Adrenal gland (tissue), 12 donors: ENCODE results near the gene TIMMDC1. TPM values are rescaled to one million over a fixed set of nuclear protein-coding genes. Genes with fewer than 3 reads are reported as not detected.

Source experiments
- DNase-seq, 7 donors: peaks; one replicate each; pipeline ENCODE4 v3.0.0-alpha.2; 2019 to 2020
- H3K27ac ChIP-seq, 5 donors: fragments of 200-600 bp; sonication (generic) in 4 of 5; 1 replicate in 3 of 5; 2 replicates in 2 of 5; pipeline versions ENCODE4 v1.5.1 to v1.8.0; 2016 to 2020; ENCODE audit warnings: mild to moderate bottlenecking in 1 of 5
- H3K27me3 ChIP-seq: fragments of 200-600 bp; 2 replicates; pipeline ENCODE4 v1.8.0; 2021
- H3K36me3 ChIP-seq, 2 donors: fragments of 200-600 bp; replicated peaks in 1 of 2; 1 replicate in 1 of 2; 2 replicates in 1 of 2; pipeline versions ENCODE4 v1.5.1 to v1.8.0; 2018 to 2022
- H3K4me1 ChIP-seq, 2 donors: fragments of 200-600 bp; replicated peaks in 1 of 2; 1 replicate in 1 of 2; 2 replicates in 1 of 2; pipeline versions ENCODE4 v1.5.1 to v1.8.0; 2018 to 2021
- H3K4me3 ChIP-seq, 4 donors: fragments of 200-600 bp; sonication (generic) in 3 of 4; one replicate each; pipeline ENCODE4 v1.5.1; 2016 to 2018
- H3K9me3 ChIP-seq, 3 donors: fragments of 200-600 bp; sonication (generic) in 1 of 3; replicated peaks in 1 of 3; 1 replicate in 2 of 3; 2 replicates in 1 of 3; pipeline versions ENCODE4 v1.5.1 to v1.8.0; 2016 to 2021
- POLR2A ChIP-seq, 2 donors: fragments of 450-650 bp; IDR thresholded peaks; one replicate each; pipeline ENCODE4 v1.6.1; 2017; ENCODE audit warnings: antibody characterized with exemption in 2 of 2, mild to moderate bottlenecking in 2 of 2, moderate library complexity in 1 of 2
- WGBS, 4 donors: extraction: QIAGEN DNeasy Blood & Tissue Kit in 2 of 4; methylation state at CpG; one replicate each; pipeline versions ENCODE4 v1.1.5 to v1.1.7; 2013 to 2017; 5-methylcytosine and 5-hydroxymethylcytosine counted together
- intact Hi-C, 2 donors: fragments of 100-400 bp; cut with DNase I; formaldehyde crosslinking; loops; one replicate each; pipeline versions ENCODE4 v1.14.1 to v1.15.0; 2022 to 2023
- polyA plus RNA-seq, 3 donors: library from polyadenylated mRNA; stranded (reverse); fragments of 200-250 nt in 2 of 3; fragments of 350-450 nt in 1 of 3; fragmentation: Illumina TruSeq in 1 of 3; extraction: RNeasy Lipid Tissue Mini Kit (QIAGEN cat#74804) in 1 of 3; gene quantifications; one replicate each; pipeline ENCODE4 v1.2.3, GENCODE V29; 2013 to 2014
- total RNA-seq, 9 donors: library from RNA; depleted of rRNA in 4 of 9; stranded (reverse); fragments of >200 nt in 4 of 9; fragments of 120-200 nt in 1 of 9; fragmentation: NEBNext Ultra II Directional in 1 of 9; extraction: Animal tissue kit (Norgen Biotek cat#: 25700) in 1 of 9; gene quantifications; one replicate each; pipeline versions ENCODE4 v1.1.0 to v1.2.4, GENCODE V29; 2013 to 2023
- TF ChIP-seq, protein P1 (sequence below), 6 experiments: fragments of 450-650 bp in 4 of 6; fragments of 200-600 bp in 2 of 6; sonication (generic) in 1 of 6; IDR thresholded peaks; 1 replicate in 5 of 6; 2 replicates in 1 of 6; pipeline versions ENCODE4 v1.5.1 to v1.8.0; 2016 to 2021; ENCODE audit warnings: antibody characterized with exemption in 6 of 6, mild to moderate bottlenecking in 2 of 6, moderate library complexity in 1 of 6
- donor health status: healthy with polysubstance abuse.
- donor health status: Bipolar disorder and iron deficiency.
- donor health status: DM: yes; HTN: yes; CAD: no.
- donor health status: DM: no; HTN: no; CAD: no.
- donor health status: DM: no; HTN: no; CAD: no.
- donor health status: DM: yes; HTN: yes; CAD: no.

TIMMDC1 gene
- total and polyA plus RNA-seq, 12 donors: 53.9 to 147 (median 91.3) TPM

DNA sequence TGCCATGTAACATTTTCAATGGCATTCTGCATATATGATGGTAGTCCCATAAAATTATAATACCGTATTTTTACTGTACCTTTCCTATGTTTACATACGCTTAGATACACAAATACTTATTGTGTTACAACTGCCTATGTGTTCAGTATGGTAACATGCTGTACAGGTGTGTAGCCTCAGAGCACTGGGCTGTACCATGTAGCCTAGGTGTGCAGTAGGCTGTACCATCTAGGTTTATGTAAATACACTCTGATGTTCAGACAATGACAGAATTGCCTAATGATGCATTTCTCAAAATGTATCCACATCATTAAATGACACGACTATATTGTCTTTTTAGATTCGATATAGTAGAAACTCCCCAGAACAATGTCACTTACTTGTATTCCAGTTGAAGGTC, 38.4 kb downstream of the TIMMDC1 start:
- H3K4me1 ChIP-seq: no peaks in the 10 kb centered on the region
- 89 to 96% (median 94%) methylated on average over 4 of the region's 4 CpGs for WGBS, 4 donors
- no peaks in the 10 kb centered on the region for H3K9me3 ChIP-seq
- H3K27ac ChIP-seq: no peak overlapping the region
- no peak for TF ChIP-seq POLR2A (IDR thresholded peaks at IDR 0.05)
- TF ChIP-seq, protein P1, sequence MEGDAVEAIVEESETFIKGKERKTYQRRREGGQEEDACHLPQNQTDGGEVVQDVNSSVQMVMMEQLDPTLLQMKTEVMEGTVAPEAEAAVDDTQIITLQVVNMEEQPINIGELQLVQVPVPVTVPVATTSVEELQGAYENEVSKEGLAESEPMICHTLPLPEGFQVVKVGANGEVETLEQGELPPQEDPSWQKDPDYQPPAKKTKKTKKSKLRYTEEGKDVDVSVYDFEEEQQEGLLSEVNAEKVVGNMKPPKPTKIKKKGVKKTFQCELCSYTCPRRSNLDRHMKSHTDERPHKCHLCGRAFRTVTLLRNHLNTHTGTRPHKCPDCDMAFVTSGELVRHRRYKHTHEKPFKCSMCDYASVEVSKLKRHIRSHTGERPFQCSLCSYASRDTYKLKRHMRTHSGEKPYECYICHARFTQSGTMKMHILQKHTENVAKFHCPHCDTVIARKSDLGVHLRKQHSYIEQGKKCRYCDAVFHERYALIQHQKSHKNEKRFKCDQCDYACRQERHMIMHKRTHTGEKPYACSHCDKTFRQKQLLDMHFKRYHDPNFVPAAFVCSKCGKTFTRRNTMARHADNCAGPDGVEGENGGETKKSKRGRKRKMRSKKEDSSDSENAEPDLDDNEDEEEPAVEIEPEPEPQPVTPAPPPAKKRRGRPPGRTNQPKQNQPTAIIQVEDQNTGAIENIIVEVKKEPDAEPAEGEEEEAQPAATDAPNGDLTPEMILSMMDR (IDR thresholded peaks at IDR 0.05): no peak
- H3K4me3 ChIP-seq: no peak overlapping the region
- H3K27me3 ChIP-seq: no peaks in the 10 kb centered on the region
- DNase-seq: no peak
- intact Hi-C loops: no loop called here
- H3K36me3 ChIP-seq: no peaks in the 10 kb centered on the region

DNA sequence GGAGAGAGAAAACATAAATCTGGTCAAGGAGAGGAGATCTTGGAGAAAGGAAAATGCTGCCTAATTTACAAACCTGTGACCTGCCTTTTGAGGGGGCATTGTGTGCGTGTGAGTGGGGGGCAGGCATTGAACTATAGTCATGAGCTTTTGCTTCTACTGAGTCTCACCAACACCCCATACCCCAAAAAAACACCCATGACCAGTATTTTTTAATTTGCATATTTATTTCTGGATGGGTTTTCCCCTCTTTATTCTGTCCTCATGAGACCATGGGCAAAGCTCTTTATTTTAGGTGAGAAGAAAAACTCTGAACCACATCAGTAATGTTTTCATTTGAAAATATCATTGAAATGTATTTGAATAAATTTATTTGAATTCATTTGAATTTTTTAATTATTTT, 40.4 kb downstream of the TIMMDC1 start:
- no peak overlapping the region for H3K4me3 ChIP-seq
- H3K36me3 ChIP-seq: no peaks in the 10 kb centered on the region
- WGBS, 4 donors: 76 to 95% (median 84%) methylated on average over 1 of the region's 1 CpG
- intact Hi-C loops: no loop called here
- TF ChIP-seq POLR2A (IDR thresholded peaks at IDR 0.05): no peak
- TF ChIP-seq, protein P1 (IDR thresholded peaks at IDR 0.05): no peak
- no peaks in the 10 kb centered on the region for H3K27me3 ChIP-seq
- H3K9me3 ChIP-seq: no peaks in the 10 kb centered on the region
- H3K4me1 ChIP-seq: no peaks in the 10 kb centered on the region
- H3K27ac ChIP-seq: no peak overlapping the region
- no peak for DNase-seq

DNA sequence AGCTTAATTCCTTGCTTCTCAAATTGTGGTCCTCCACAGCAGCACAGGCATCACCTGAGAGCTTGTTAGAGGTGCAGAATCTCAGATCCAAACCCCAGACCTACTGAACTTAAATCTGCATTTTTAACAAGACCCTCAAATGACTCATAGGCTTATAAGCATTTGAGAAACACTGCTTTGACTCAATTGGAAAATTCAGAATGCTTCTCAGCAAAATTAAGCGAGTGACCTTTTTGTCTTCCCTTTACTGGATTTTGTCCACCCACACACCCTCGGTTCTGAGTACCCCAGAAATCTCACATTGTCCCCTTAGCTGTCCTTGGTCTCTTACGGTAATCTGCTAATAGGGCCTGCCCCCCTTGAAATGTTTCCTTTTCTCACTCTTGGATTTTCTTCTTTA, 43.2 kb downstream of the TIMMDC1 start:
- H3K36me3 ChIP-seq: no peaks in the 10 kb centered on the region
- H3K4me1 ChIP-seq: no peaks in the 10 kb centered on the region
- WGBS, 4 donors: 73 to 78% (median 77%) methylated on average over 3 of the region's 3 CpGs
- H3K4me3 ChIP-seq: no peak overlapping the region
- intact Hi-C loops: no loop called here
- no peaks in the 10 kb centered on the region for H3K9me3 ChIP-seq
- H3K27me3 ChIP-seq: no peaks in the 10 kb centered on the region
- H3K27ac ChIP-seq: no peak overlapping the region
- DNase-seq: no peak
- TF ChIP-seq, protein P1 (IDR thresholded peaks at IDR 0.05): no peak
- TF ChIP-seq POLR2A (IDR thresholded peaks at IDR 0.05): no peak

DNA sequence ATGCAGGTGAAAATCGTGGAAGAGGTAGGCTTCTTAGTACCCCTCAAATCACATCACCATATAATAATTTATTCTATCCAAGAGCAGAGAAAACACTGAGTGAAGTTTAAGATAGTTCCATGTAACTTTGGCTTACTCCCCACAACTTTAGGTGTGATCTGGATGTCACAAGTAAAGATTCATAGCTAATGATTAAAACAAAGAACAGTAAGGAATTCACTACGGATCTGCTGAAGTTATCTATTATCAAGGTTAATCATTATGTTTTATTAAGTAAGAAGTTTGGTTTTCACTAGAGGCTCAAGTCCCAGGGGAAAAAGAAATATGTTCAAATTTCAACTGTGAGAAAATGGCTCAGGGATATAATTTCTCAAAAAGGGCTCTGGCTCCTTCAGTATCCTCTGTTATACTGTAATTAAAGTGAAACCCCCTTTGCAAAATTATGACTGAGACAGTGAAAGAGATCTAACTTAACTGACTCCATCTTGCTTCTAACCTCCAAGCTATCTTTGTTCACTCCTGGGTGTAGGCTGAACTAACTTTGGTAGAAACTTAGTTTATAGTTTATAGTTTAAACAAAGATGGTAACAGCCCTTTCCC, 43.9 kb downstream of the TIMMDC1 start:
- Histone ChIP-seq H3K27ac (no peak overlapping the region), H3K4me1 (no peaks in the 10 kb centered on the region), H3K4me3 (no peak overlapping the region), H3K9me3 (no peaks in the 10 kb centered on the region), H3K36me3 (no peaks in the 10 kb centered on the region), H3K27me3 (no peaks in the 10 kb centered on the region)
- intact Hi-C loops: no loop called here
- 60 to 75% (median 69%) methylated on average over 2 of the region's 2 CpGs for WGBS, 4 donors
- no peak for TF ChIP-seq POLR2A (IDR thresholded peaks at IDR 0.05)
- DNase-seq: no peak

DNA sequence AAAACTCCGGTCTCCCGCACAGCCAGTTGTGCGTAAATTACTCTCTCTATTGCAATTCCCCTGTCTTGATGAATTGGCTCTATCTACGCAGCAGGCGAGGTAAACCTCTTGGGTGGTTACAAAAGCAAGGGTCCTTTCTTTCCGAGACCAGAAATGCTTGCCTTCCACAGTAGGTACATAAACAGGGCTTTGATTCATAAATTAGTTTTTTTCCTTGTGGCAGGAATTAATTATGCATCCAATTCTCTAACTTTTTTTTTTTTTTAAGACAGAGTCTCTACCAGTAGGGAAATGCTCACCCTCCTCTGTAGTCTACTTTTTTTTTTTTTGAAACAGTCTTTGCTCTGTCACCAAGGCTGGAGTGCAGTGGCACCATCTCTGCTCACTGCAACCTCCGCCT, 44.8 kb downstream of the TIMMDC1 start:
- Histone ChIP-seq H3K4me1 (no peaks in the 10 kb centered on the region), H3K9me3 (no peaks in the 10 kb centered on the region), H3K27ac (no peak overlapping the region), H3K4me3 (no peak overlapping the region), H3K36me3 (no peaks in the 10 kb centered on the region), H3K27me3 (no peaks in the 10 kb centered on the region)
- no peak for TF ChIP-seq POLR2A (IDR thresholded peaks at IDR 0.05)
- TF ChIP-seq, protein P1 (IDR thresholded peaks at IDR 0.05): no peak
- intact Hi-C loops: no loop called here
- 75 to 83% (median 82%) methylated on average over 7 of the region's 7 CpGs for WGBS, 4 donors
- DNase-seq: no peak
